Measurements from ENCODE around the gene MN1.

- TF ChIP-seq CTCF (IDR thresholded peaks at IDR 0.05; ENCODE audit: insufficient read depth, low read length) (no peak), POLR2AphosphoS5 (IDR thresholded peaks at IDR 0.05; ENCODE audit: low read depth) (no peak), GABPA (IDR thresholded peaks at IDR 0.05; ENCODE audit: low read depth) (no peak)
These were observed 77.8 kb downstream of the MN1 start for GRCh38 chr22:27723708-27724107.
